Measurements from ENCODE around the gene PSMB8. TPM values are rescaled to one million over a fixed set of nuclear protein-coding genes. Genes with fewer than 3 reads are reported as not detected.

Gene PSMB8
- total RNA-seq, 3 donors from 2014 or later (not counting 1 experiment from before 2014, with no cell fraction given), result 160 to 170 (median 161) TPM

- WGBS (ENCODE audit: insufficient coverage), result 86% methylated on average over 4 of the region's 5 CpGs
- Histone ChIP-seq H3K9me3 (ENCODE audit: control insufficient read depth, insufficient read depth, low read length) (no peaks in the 10 kb centered on the region), H3K27ac (ENCODE audit: low read length) (no peak overlapping the region), H3K27me3 (ENCODE audit: control insufficient read depth, insufficient read depth, low read length) (no peaks in the 10 kb centered on the region), H3K36me3 (ENCODE audit: control insufficient read depth, insufficient read depth, low read length) (peaks cover 87% of the 10 kb centered on the region), H3K4me1 (ENCODE audit: control insufficient read depth, insufficient read depth, low read length) (no peaks in the 10 kb centered on the region), H3K4me3 (ENCODE audit: low read length) (no peak overlapping the region)
- intact Hi-C loops (cut with micrococcal nuclease), result no loop called here
- Mint-ChIP-seq H3K27me3 (ENCODE audit: low read depth in 2 of 2) (no peaks in the 10 kb centered on the region), H3K9me3 (no peaks in the 10 kb centered on the region), H3K36me3 (peaks cover 37% of the 10 kb centered on the region), H3K27ac (no peak overlapping the region), H3K4me3 (no peak overlapping the region), H3K4me1 (peaks cover 25 to 38% of the 10 kb centered on the region in 2 donors)
- TF ChIP-seq CTCF (IDR thresholded peaks at IDR 0.05), result no peak
- ATAC-seq (no peak), DNase-seq (no peak)
These were observed 12.9 kb downstream of the PSMB8 start for GRCh38 chr6:32830936-32831335.

GRCh38 chr6:32830017-32830416, 13.8 kb downstream of the PSMB8 start:
- Mint-ChIP-seq H3K27ac (no peak overlapping the region), H3K36me3 (peaks cover 36% of the 10 kb centered on the region)
- WGBS (ENCODE audit: insufficient coverage), result 97% methylated on average over 5 of the region's 5 CpGs

GRCh38 chr6:32829495-32829894, 14.4 kb downstream of the PSMB8 start:
- intact Hi-C loops (cut with micrococcal nuclease), result no loop called here
- no peak overlapping the region for H3K4me3 Mint-ChIP-seq
- DNase-seq, result no peak
- no peak for ATAC-seq
- no peaks in the 10 kb centered on the region for H3K27me3 Mint-ChIP-seq (ENCODE audit: low read depth in 2 of 2)
- Histone ChIP-seq H3K4me3 (ENCODE audit: low read length) (no peak overlapping the region), H3K4me1 (ENCODE audit: control insufficient read depth, insufficient read depth, low read length) (no peaks in the 10 kb centered on the region), H3K9me3 (ENCODE audit: control insufficient read depth, insufficient read depth, low read length) (no peaks in the 10 kb centered on the region), H3K27ac (ENCODE audit: low read length) (no peak overlapping the region), H3K27me3 (ENCODE audit: control insufficient read depth, insufficient read depth, low read length) (no peaks in the 10 kb centered on the region), H3K36me3 (ENCODE audit: control insufficient read depth, insufficient read depth, low read length) (peaks cover 73% of the 10 kb centered on the region)
- no peaks in the 10 kb centered on the region for H3K9me3 Mint-ChIP-seq
- H3K27ac Mint-ChIP-seq, result no peak overlapping the region
- H3K36me3 Mint-ChIP-seq, result peaks cover 31% of the 10 kb centered on the region
- H3K4me1 Mint-ChIP-seq, result peaks cover 15 to 24% of the 10 kb centered on the region in 2 donors
- TF ChIP-seq CTCF (IDR thresholded peaks at IDR 0.05), result no peak
- WGBS (ENCODE audit: insufficient coverage), result 83% methylated on average over 7 of the region's 7 CpGs

More at GRCh38 chr6:32830017-32830416, 13.8 kb downstream of the PSMB8 start:
- H3K4me3 Mint-ChIP-seq, result no peak overlapping the region
- intact Hi-C loops (cut with micrococcal nuclease), result no loop called here
- no peaks in the 10 kb centered on the region for H3K4me1 ChIP-seq (ENCODE audit: control insufficient read depth, insufficient read depth, low read length)
- no peaks in the 10 kb centered on the region for H3K9me3 Mint-ChIP-seq
- H3K27ac ChIP-seq (ENCODE audit: low read length), result no peak overlapping the region
- no peaks in the 10 kb centered on the region for H3K9me3 ChIP-seq (ENCODE audit: control insufficient read depth, insufficient read depth, low read length)
- no peak for DNase-seq
- ATAC-seq, result no peak
- TF ChIP-seq CTCF (IDR thresholded peaks at IDR 0.05), result no peak
- H3K36me3 ChIP-seq (ENCODE audit: control insufficient read depth, insufficient read depth, low read length), result peaks cover 78% of the 10 kb centered on the region
- H3K27me3 Mint-ChIP-seq (ENCODE audit: low read depth in 2 of 2), result no peaks in the 10 kb centered on the region
- no peaks in the 10 kb centered on the region for H3K27me3 ChIP-seq (ENCODE audit: control insufficient read depth, insufficient read depth, low read length)
- peaks cover 19 to 29% of the 10 kb centered on the region in 2 donors for H3K4me1 Mint-ChIP-seq
- H3K4me3 ChIP-seq (ENCODE audit: low read length), result no peak overlapping the region

GRCh38 chr6:32827025-32827424, 16.8 kb downstream of the PSMB8 start:
- no peak for DNase-seq
- no peak for TF ChIP-seq CTCF (IDR thresholded peaks at IDR 0.05)
- Mint-ChIP-seq H3K27ac (no peak overlapping the region), H3K36me3 (peaks cover 20% of the 10 kb centered on the region), H3K4me1 (peaks cover 0 to 5% of the 10 kb centered on the region in 2 donors), H3K9me3 (no peaks in the 10 kb centered on the region), H3K4me3 (no peak overlapping the region), H3K27me3 (ENCODE audit: low read depth in 2 of 2) (no peaks in the 10 kb centered on the region)
- WGBS (ENCODE audit: insufficient coverage), result 100% methylated on average over 1 of the region's 3 CpGs
- H3K4me3 ChIP-seq (ENCODE audit: low read length), result no peak overlapping the region
- no peaks in the 10 kb centered on the region for H3K9me3 ChIP-seq (ENCODE audit: control insufficient read depth, insufficient read depth, low read length)
- intact Hi-C loops (cut with micrococcal nuclease), result no loop called here
- H3K36me3 ChIP-seq (ENCODE audit: control insufficient read depth, insufficient read depth, low read length), result peaks cover 48% of the 10 kb centered on the region
- ATAC-seq, result no peak
- H3K27me3 ChIP-seq (ENCODE audit: control insufficient read depth, insufficient read depth, low read length), result no peaks in the 10 kb centered on the region
- H3K27ac ChIP-seq (ENCODE audit: low read length), result no peak overlapping the region
- no peaks in the 10 kb centered on the region for H3K4me1 ChIP-seq (ENCODE audit: control insufficient read depth, insufficient read depth, low read length)
